Common myeloid progenitor, CD34-positive (primary cell): ENCODE data around the gene PTPRD.

Experiments
- CTCF ChIA-PET: fragments of 350-600 bp; sonication (Branson Sonifier 250); formaldehyde crosslinking; loops from one replicate; lab custom pipeline; 2021; ENCODE audit warnings: antibody characterized with exemption; lab: Charles Lee
- POLR2A ChIA-PET: fragments of 350-600 bp; sonication (Branson Sonifier 250); formaldehyde crosslinking; loops from one replicate; lab custom pipeline; 2021; ENCODE audit warnings: antibody characterized with exemption; lab: Charles Lee
- DNase-seq, 3 donors: peaks; one replicate each; pipeline versions ENCODE4 v3.0.0 to v3.0.0-alpha.2; 2013
- H3K27ac ChIP-seq, 2 experiments: 1 replicate in 1 of 2; 2 replicates in 1 of 2; pipeline ENCODE4 v1.7.0; 2013; ENCODE audit warnings: inconsistent platforms in 2 of 2, low read length in 2 of 2, mild to moderate bottlenecking in 2 of 2, low read depth in 1 of 2, moderate library complexity in 1 of 2; ENCODE audit not compliant: severe bottlenecking in 2 of 2, insufficient read depth in 1 of 2, poor library complexity in 1 of 2
- H3K27me3 ChIP-seq, 5 experiments: replicated peaks in 2 of 5; 1 replicate in 3 of 5; 2 replicates in 2 of 5; pipeline versions ENCODE4 v1.6.1 to v1.7.0; 2013; ENCODE audit warnings: low read length in 4 of 5, mild to moderate bottlenecking in 2 of 5, moderate library complexity in 2 of 5, inconsistent platforms in 1 of 5; ENCODE audit not compliant: insufficient read depth in 5 of 5, control insufficient read depth in 4 of 5
- H3K36me3 ChIP-seq, 4 experiments: 1 replicate in 2 of 4; 2 replicates in 2 of 4; pipeline versions ENCODE4 v1.6.1 to v1.7.0; 2013; ENCODE audit warnings: low read length in 3 of 4, control low read depth in 1 of 4, mild to moderate bottlenecking in 1 of 4; ENCODE audit not compliant: control insufficient read depth in 4 of 4, insufficient read depth in 4 of 4
- H3K4me1 ChIP-seq, 4 experiments: 1 replicate in 3 of 4; 2 replicates in 1 of 4; pipeline versions ENCODE4 v1.6.1 to v1.7.1; 2013; ENCODE audit warnings: low read length in 3 of 4, mild to moderate bottlenecking in 3 of 4, control low read depth in 1 of 4, inconsistent platforms in 1 of 4, moderate library complexity in 1 of 4; ENCODE audit not compliant: control insufficient read depth in 4 of 4, insufficient read depth in 4 of 4; ENCODE audit errors: control extremely low read depth in 1 of 4
- H3K4me3 ChIP-seq, 7 experiments: 1 replicate in 4 of 7; 2 replicates in 3 of 7; pipeline versions ENCODE4 v1.5.1 to v1.7.0; 2013; ENCODE audit warnings: mild to moderate bottlenecking in 7 of 7, low read length in 6 of 7, moderate library complexity in 6 of 7, inconsistent platforms in 2 of 7, low read depth in 2 of 7, control low read depth in 1 of 7; ENCODE audit not compliant: insufficient read depth in 4 of 7, control insufficient read depth in 1 of 7; ENCODE audit errors: extremely low read depth in 1 of 7
- H3K9me3 ChIP-seq, 5 experiments: 1 replicate in 4 of 5; 2 replicates in 1 of 5; pipeline versions ENCODE4 v1.6.1 to v1.7.1; 2013; ENCODE audit warnings: low read length in 4 of 5, mild to moderate bottlenecking in 2 of 5, inconsistent platforms in 1 of 5, low read depth in 1 of 5, moderate library complexity in 1 of 5; ENCODE audit not compliant: control insufficient read depth in 4 of 5, insufficient read depth in 2 of 5; ENCODE audit errors: control extremely low read depth in 1 of 5
- WGBS: methylation state at CpG from one replicate; pipeline ENCODE4 v1.1.5; 2013; ENCODE audit not compliant: insufficient coverage; 5-methylcytosine and 5-hydroxymethylcytosine counted together

PTPRD gene

GRCh38 chr9:9560382-9561035 lies 1052.3 kb downstream of the PTPRD start:
- Histone ChIP-seq H3K27me3 (no peaks in the 10 kb centered on the region), H3K9me3 (no peaks in the 10 kb centered on the region), H3K4me3 (no peak overlapping the region), H3K27ac (no peak overlapping the region), H3K36me3 (no peaks in the 10 kb centered on the region), H3K4me1 (no peaks in the 10 kb centered on the region)
- ChIA-PET CTCF (no interaction called here), POLR2A (no interaction called here)
- WGBS: 100% methylated on average over 5 of the region's 11 CpGs
- DNase-seq: no peak

- 98% methylated on average over 7 of the region's 7 CpGs for WGBS
- CTCF ChIA-PET: no interaction called here
- Histone ChIP-seq H3K36me3 (no peaks in the 10 kb centered on the region), H3K27me3 (no peaks in the 10 kb centered on the region), H3K4me3 (no peak overlapping the region), H3K27ac (no peak overlapping the region), H3K4me1 (no peaks in the 10 kb centered on the region), H3K9me3 (no peaks in the 10 kb centered on the region)
- POLR2A ChIA-PET: interaction anchor here (0.6 kb wide), 1 partner anchor 201 kb away, joined by 3 read pairs; no protein-coding TSS in a partner anchor
- DNase-seq: no peak
Measured at GRCh38 chr9:9558907-9559306, 1053.9 kb downstream of the PTPRD start.

GRCh38 chr9:9557804-9558334 lies 1054.9 kb downstream of the PTPRD start:
- no peak for DNase-seq

GRCh38 chr9:9556865-9557803 lies 1055.7 kb downstream of the PTPRD start:
- H3K27ac ChIP-seq: no peak overlapping the region
- H3K9me3 ChIP-seq: no peaks in the 10 kb centered on the region
- no peak for DNase-seq
- no peak overlapping the region for H3K4me3 ChIP-seq
- H3K4me1 ChIP-seq: no peaks in the 10 kb centered on the region
- WGBS: 46% methylated on average over 2 of the region's 4 CpGs
- ChIA-PET POLR2A (no interaction called here), CTCF (interaction anchor here (1.0 kb wide), 1 partner anchor 60 kb away, joined by 3 read pairs; no protein-coding TSS in a partner anchor)
- peaks cover 0 to 1% (median 0%) of the 10 kb centered on the region in 5 experiments for H3K27me3 ChIP-seq
- no peaks in the 10 kb centered on the region for H3K36me3 ChIP-seq

More at GRCh38 chr9:9557804-9558334, 1054.9 kb downstream of the PTPRD start:
- WGBS: 94% methylated on average over 4 of the region's 5 CpGs
- no peaks in the 10 kb centered on the region for H3K4me1 ChIP-seq
- POLR2A ChIA-PET: no interaction called here
- H3K4me3 ChIP-seq: no peak overlapping the region
- no peaks in the 10 kb centered on the region for H3K9me3 ChIP-seq
- CTCF ChIA-PET: interaction anchor here (1.0 kb wide), 1 partner anchor 61 kb away, joined by 3 read pairs; no protein-coding TSS in a partner anchor
- no peak overlapping the region for H3K27ac ChIP-seq
- no peaks in the 10 kb centered on the region for H3K27me3 ChIP-seq
- no peaks in the 10 kb centered on the region for H3K36me3 ChIP-seq

- Histone ChIP-seq H3K27me3 (peaks cover 0 to 1% (median 0%) of the 10 kb centered on the region in 5 experiments), H3K36me3 (no peaks in the 10 kb centered on the region), H3K27ac (no peak overlapping the region), H3K9me3 (no peaks in the 10 kb centered on the region), H3K4me1 (no peaks in the 10 kb centered on the region), H3K4me3 (no peak overlapping the region)
- DNase-seq: no peak
- POLR2A ChIA-PET: no interaction called here
- CTCF ChIA-PET: no interaction called here
- WGBS: 90% methylated on average over 2 of the region's 2 CpGs
Measured at GRCh38 chr9:9552665-9553064, 1060.1 kb downstream of the PTPRD start.

GRCh38 chr9:9538766-9539165 lies 1074.0 kb downstream of the PTPRD start:
- no peaks in the 10 kb centered on the region for H3K27me3 ChIP-seq
- ChIA-PET POLR2A (no interaction called here), CTCF (no interaction called here)
- no peaks in the 10 kb centered on the region for H3K9me3 ChIP-seq
- no peak overlapping the region for H3K4me3 ChIP-seq
- no peaks in the 10 kb centered on the region for H3K4me1 ChIP-seq
- no peaks in the 10 kb centered on the region for H3K36me3 ChIP-seq
- DNase-seq: no peak
- no peak overlapping the region for H3K27ac ChIP-seq

GRCh38 chr9:9538356-9538755 lies 1074.4 kb downstream of the PTPRD start:
- no peak overlapping the region for H3K4me3 ChIP-seq
- no peak for DNase-seq
- WGBS: 100% methylated on average over 1 of the region's 4 CpGs
- H3K27me3 ChIP-seq: no peaks in the 10 kb centered on the region
- H3K36me3 ChIP-seq: no peaks in the 10 kb centered on the region
- POLR2A ChIA-PET: no interaction called here
- H3K9me3 ChIP-seq: no peaks in the 10 kb centered on the region
- CTCF ChIA-PET: no interaction called here
- no peaks in the 10 kb centered on the region for H3K4me1 ChIP-seq
- no peak overlapping the region for H3K27ac ChIP-seq
